ENCODE results near the gene RAB1A. TPM values are rescaled to one million over a fixed set of nuclear protein-coding genes. Genes with fewer than 3 reads are reported as not detected.

Gene RAB1A
- polyA plus RNA-seq, 2 of the 4 experiments (the other 2 are of a cell fraction) = 308 to 417 TPM

GRCh38 chr2:65122313-65122712 lies 7.6 kb downstream of the RAB1A start:
- Histone ChIP-seq H3K27ac (no peak overlapping the region), H3K4me3 (no peak overlapping the region), H3K4me1 (peaks cover 27% of the 10 kb centered on the region), H3K9me3 (no peaks in the 10 kb centered on the region), H3K4me2 (no peak overlapping the region)
- TF ChIP-seq ZC3H11A (IDR thresholded peaks at IDR 0.05) = no peak
- FAIRE-seq = no peak
- WGBS (ENCODE audit: missing lambda C conversion rate) = 85% methylated on average over 7 of the region's 7 CpGs
- CTCF ChIA-PET = interaction anchor here (0.7 to 1.4 kb wide), 4 partner anchors 8 to 614 kb away, joined by 3 to 5 read pairs (median 4); partner anchors contain the start of gene RAB1A
- no peak for ATAC-seq
- no peak for DNase-seq (ENCODE audit: low read depth in 1 of 2, low spot score in 1 of 2)
- POLR2A ChIA-PET = no interaction called here

- POLR2A ChIA-PET = interaction anchor here (0.6 kb wide), 1 partner anchor 9 kb away, joined by 4 read pairs; the partner anchor contains the start of gene RAB1A
- no peak for DNase-seq (ENCODE audit: low read depth in 1 of 2, low spot score in 1 of 2)
- 86% methylated on average over 5 of the region's 5 CpGs for WGBS (ENCODE audit: missing lambda C conversion rate)
- H3K4me3 ChIP-seq = no peak overlapping the region
- H3K4me2 ChIP-seq = no peak overlapping the region
- H3K4me1 ChIP-seq = peaks cover 18% of the 10 kb centered on the region
- H3K27ac ChIP-seq = no peak overlapping the region
- TF ChIP-seq NPAS2 (CRISPR knock-in tag; IDR thresholded peaks at IDR 0.05; ENCODE audit: borderline replicate concordance) (no peak), SREBF2 (IDR thresholded peaks at IDR 0.05) (no peak), TP53 (CRISPR knock-in tag; IDR thresholded peaks at IDR 0.05) (no peak), MAZ (IDR thresholded peaks at IDR 0.05; ENCODE audit: borderline replicate concordance, low read depth, low read length) (no peak), RAD21 (conservative IDR thresholded peaks at IDR 0.05 in 1 of 2, IDR thresholded peaks at IDR 0.05 in 1 of 2) (no peak), E2F6 (IDR thresholded peaks at IDR 0.05; ENCODE audit: borderline replicate concordance, low read depth) (no peak), EHF (CRISPR knock-in tag; IDR thresholded peaks at IDR 0.05) (no peak), ZSCAN20 (CRISPR knock-in tag; IDR thresholded peaks at IDR 0.05) (no peak), KDM5A (IDR thresholded peaks at IDR 0.05) (no peak), JUNB (IDR thresholded peaks at IDR 0.05) (no peak), RARB (CRISPR knock-in tag; IDR thresholded peaks at IDR 0.05) (no peak)
- 0 out of 6 replicates have a peak, but pooled peaks have one; percentile 10 to 34 for ATAC-seq
- CTCF ChIA-PET = interaction anchor here (1.0 kb wide), 1 partner anchor 9 kb away, joined by 5 read pairs; the partner anchor contains the start of gene RAB1A
- FAIRE-seq = no peak
- no peaks in the 10 kb centered on the region for H3K9me3 ChIP-seq
Observed at GRCh38 chr2:65120990-65121693, 8.8 kb downstream of the RAB1A start.

GRCh38 chr2:65116645-65117044 lies 13.3 kb downstream of the RAB1A start:
- DNase-seq (ENCODE audit: low read depth in 1 of 2, low spot score in 1 of 2) (no peak), FAIRE-seq (no peak), ATAC-seq (peak in 1 of 2 experiments; percentile 53; a peak in 2 of 6 replicates)
- H3K4me2 ChIP-seq = no peak overlapping the region
- no peaks in the 10 kb centered on the region for H3K9me3 ChIP-seq
- CTCF ChIA-PET = interaction anchor here (1.2 to 1.9 kb wide), 3 partner anchors 9 to 52 kb away, joined by 3 to 6 read pairs (median 4); partner anchors contain the start of gene RAB1A
- H3K4me3 ChIP-seq = no peak overlapping the region
- TF ChIP-seq ELK1 (IDR thresholded peaks at IDR 0.05; ENCODE audit: low read depth, low read length) (no peak), PHF8 (IDR thresholded peaks at IDR 0.05; ENCODE audit: borderline replicate concordance, low read depth) (no peak), MAFK (IDR thresholded peaks at IDR 0.05; ENCODE audit: partially characterized antibody) (no peak), RFX5 (IDR thresholded peaks at IDR 0.05) (no peak), CBX2 (IDR thresholded peaks at IDR 0.05; ENCODE audit: borderline replicate concordance, low read depth) (no peak), MAZ (IDR thresholded peaks at IDR 0.05; ENCODE audit: borderline replicate concordance, low read depth, low read length) (no peak), SMC3 (IDR thresholded peaks at IDR 0.05) (no peak)
- POLR2A ChIA-PET = interaction anchor here (0.7 kb wide), 1 partner anchor 13 kb away, joined by 4 read pairs; the partner anchor contains the start of gene RAB1A
- peaks cover 11% of the 10 kb centered on the region; the same call in 1 of the 3 replicates for H3K4me1 ChIP-seq
- no peak overlapping the region for H3K27ac ChIP-seq

Measured in A549 (cell line).